Parathyroid adenoma (tissue), 2 donors: Measurements from ENCODE around the gene SUDS3.

ENCODE experiments used
- H2AFZ ChIP-seq: fragments of 300-600 bp; sonication (generic); one replicate; pipeline ENCODE4 v1.7.0; 2017; ENCODE audit warnings: antibody characterized with exemption, mild to moderate bottlenecking
- H3K27ac ChIP-seq: fragments of 300-600 bp; sonication (generic); one replicate; pipeline ENCODE4 v1.7.0; 2017
- H3K27me3 ChIP-seq: fragments of 300-600 bp; sonication (generic); one replicate; pipeline ENCODE4 v1.7.0; 2017; ENCODE audit warnings: low read length; ENCODE audit not compliant: control insufficient read depth, insufficient read depth
- H3K36me3 ChIP-seq: fragments of 300-600 bp; sonication (generic); one replicate; pipeline ENCODE4 v1.7.0; 2017; ENCODE audit warnings: low read length; ENCODE audit not compliant: control insufficient read depth, insufficient read depth
- H3K4me1 ChIP-seq: fragments of 300-600 bp; sonication (generic); one replicate; pipeline ENCODE4 v1.7.0; 2017; ENCODE audit warnings: control low read depth
- H3K4me2 ChIP-seq: fragments of 300-600 bp; sonication (generic); one replicate; pipeline ENCODE4 v1.7.0; 2017; ENCODE audit warnings: low read length
- H3K4me3 ChIP-seq: fragments of 300-600 bp; sonication (generic); one replicate; pipeline ENCODE4 v1.7.0; 2017; ENCODE audit warnings: low read depth, low read length
- H3K79me2 ChIP-seq: fragments of 300-600 bp; sonication (generic); one replicate; pipeline ENCODE4 v1.7.0; 2017; ENCODE audit warnings: control low read depth
- H3K9ac ChIP-seq: fragments of 300-600 bp; sonication (generic); one replicate; pipeline ENCODE4 v1.7.0; 2017; ENCODE audit warnings: mild to moderate bottlenecking
- H3K9me3 ChIP-seq: fragments of 300-600 bp; sonication (generic); one replicate; pipeline ENCODE4 v1.7.0; 2017; ENCODE audit warnings: low read length; ENCODE audit not compliant: control insufficient read depth
- TF ChIP-seq, protein P1 (sequence below): fragments of 300-600 bp; sonication (generic); IDR thresholded peaks from one replicate; pipeline ENCODE4 v1.7.0; 2017; ENCODE audit warnings: antibody characterized with exemption, mild to moderate bottlenecking
- donor health status: primary hyperparathyroidism.

Gene SUDS3

DNA sequence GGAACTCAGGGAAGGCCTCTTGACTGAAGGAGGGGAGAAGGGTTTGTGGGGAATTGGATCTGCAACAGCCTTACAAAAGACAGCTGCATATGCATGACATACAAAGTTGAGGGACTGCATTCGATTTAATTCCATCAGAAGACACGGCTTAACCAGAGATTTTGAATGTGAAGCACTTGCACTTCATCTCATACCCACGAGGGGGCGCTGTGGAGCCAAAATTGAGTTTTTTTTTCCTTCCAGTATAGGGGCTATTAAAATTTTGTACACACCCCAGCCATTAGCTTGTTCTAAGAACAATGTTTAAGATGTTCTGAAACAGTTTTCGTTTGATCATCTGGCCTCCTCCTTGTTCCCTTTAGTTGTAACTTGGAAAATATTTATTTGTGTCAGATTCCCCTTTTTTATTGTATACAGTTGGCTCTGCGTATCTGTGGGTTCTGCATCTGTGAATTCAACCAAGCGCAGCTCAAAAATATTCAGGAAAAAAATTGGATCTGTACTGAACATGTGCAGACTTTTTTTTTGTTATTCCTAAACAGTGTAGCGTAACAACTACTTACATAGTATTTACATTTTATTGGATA, 1.6 kb downstream of the SUDS3 start:
- Histone ChIP-seq H2AFZ (peak overlapping the region; percentile 7), H3K36me3 (no peaks in the 10 kb centered on the region), H3K27ac (peak overlapping the region; percentile 94), H3K4me2 (peak overlapping the region; percentile 98), H3K27me3 (no peaks in the 10 kb centered on the region), H3K4me1 (peaks cover 7% of the 10 kb centered on the region), H3K9me3 (no peaks in the 10 kb centered on the region), H3K79me2 (peaks cover 11% of the 10 kb centered on the region), H3K4me3 (peak overlapping the region; percentile 86), H3K9ac (no peak overlapping the region)
- TF ChIP-seq, protein P1, sequence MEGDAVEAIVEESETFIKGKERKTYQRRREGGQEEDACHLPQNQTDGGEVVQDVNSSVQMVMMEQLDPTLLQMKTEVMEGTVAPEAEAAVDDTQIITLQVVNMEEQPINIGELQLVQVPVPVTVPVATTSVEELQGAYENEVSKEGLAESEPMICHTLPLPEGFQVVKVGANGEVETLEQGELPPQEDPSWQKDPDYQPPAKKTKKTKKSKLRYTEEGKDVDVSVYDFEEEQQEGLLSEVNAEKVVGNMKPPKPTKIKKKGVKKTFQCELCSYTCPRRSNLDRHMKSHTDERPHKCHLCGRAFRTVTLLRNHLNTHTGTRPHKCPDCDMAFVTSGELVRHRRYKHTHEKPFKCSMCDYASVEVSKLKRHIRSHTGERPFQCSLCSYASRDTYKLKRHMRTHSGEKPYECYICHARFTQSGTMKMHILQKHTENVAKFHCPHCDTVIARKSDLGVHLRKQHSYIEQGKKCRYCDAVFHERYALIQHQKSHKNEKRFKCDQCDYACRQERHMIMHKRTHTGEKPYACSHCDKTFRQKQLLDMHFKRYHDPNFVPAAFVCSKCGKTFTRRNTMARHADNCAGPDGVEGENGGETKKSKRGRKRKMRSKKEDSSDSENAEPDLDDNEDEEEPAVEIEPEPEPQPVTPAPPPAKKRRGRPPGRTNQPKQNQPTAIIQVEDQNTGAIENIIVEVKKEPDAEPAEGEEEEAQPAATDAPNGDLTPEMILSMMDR, result peak; percentile 98

DNA sequence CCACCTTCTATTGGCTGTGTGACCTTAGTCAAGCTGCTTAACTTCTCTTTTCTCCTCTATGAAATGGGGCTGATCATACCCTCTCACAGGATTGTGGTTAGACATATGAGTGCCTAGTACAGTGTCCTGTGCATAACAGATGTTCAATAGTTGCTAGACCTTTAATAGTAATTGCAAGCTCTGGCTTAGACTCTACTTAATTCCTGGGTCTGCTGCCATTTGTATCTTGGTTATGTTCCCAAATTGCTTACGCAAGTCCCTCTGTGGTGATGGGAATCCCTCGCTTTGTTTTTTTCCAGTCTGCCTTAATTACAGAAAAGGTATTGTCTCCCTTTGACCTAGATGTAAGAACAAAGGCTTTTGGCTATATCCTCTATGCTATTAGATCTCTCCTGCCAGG, 15.1 kb downstream of the SUDS3 start:
- no peaks in the 10 kb centered on the region for H3K36me3 ChIP-seq

DNA sequence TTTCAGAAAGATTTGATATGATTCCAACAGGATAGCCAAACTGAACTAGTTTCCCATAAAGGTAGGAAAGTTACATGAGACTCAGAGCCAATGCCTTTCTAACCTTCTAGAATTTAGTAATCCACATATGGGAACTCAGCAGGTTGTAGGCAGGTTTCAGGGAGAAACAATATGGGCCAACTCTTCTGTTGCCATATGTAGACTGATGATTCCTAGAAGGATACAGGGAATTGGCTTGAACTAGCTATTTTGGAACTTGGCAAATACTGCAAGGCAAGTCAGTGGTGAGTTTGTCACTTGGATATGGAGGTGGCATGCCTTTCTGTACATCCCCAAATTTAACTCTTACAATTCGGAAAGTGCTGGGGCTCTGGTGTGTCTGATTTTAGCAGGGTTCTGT, 15.5 kb downstream of the SUDS3 start:
- H3K36me3 ChIP-seq, result no peaks in the 10 kb centered on the region
- no peaks in the 10 kb centered on the region for H3K4me1 ChIP-seq
- H3K27ac ChIP-seq, result no peak overlapping the region
- H2AFZ ChIP-seq, result no peak overlapping the region
- H3K4me2 ChIP-seq, result no peak overlapping the region
- H3K79me2 ChIP-seq, result peaks cover 11% of the 10 kb centered on the region
- no peaks in the 10 kb centered on the region for H3K9me3 ChIP-seq
- H3K27me3 ChIP-seq, result no peaks in the 10 kb centered on the region
- TF ChIP-seq, protein P1, result no peak
- no peak overlapping the region for H3K4me3 ChIP-seq
- no peak overlapping the region for H3K9ac ChIP-seq

More for the DNA sequence above, 15.1 kb downstream of the SUDS3 start:
- Histone ChIP-seq H3K4me1 (no peaks in the 10 kb centered on the region), H3K9me3 (no peaks in the 10 kb centered on the region), H2AFZ (no peak overlapping the region), H3K79me2 (peaks cover 11% of the 10 kb centered on the region), H3K27ac (no peak overlapping the region), H3K4me2 (no peak overlapping the region), H3K4me3 (no peak overlapping the region), H3K9ac (no peak overlapping the region), H3K27me3 (no peaks in the 10 kb centered on the region)
- TF ChIP-seq, protein P1, result no peak

DNA sequence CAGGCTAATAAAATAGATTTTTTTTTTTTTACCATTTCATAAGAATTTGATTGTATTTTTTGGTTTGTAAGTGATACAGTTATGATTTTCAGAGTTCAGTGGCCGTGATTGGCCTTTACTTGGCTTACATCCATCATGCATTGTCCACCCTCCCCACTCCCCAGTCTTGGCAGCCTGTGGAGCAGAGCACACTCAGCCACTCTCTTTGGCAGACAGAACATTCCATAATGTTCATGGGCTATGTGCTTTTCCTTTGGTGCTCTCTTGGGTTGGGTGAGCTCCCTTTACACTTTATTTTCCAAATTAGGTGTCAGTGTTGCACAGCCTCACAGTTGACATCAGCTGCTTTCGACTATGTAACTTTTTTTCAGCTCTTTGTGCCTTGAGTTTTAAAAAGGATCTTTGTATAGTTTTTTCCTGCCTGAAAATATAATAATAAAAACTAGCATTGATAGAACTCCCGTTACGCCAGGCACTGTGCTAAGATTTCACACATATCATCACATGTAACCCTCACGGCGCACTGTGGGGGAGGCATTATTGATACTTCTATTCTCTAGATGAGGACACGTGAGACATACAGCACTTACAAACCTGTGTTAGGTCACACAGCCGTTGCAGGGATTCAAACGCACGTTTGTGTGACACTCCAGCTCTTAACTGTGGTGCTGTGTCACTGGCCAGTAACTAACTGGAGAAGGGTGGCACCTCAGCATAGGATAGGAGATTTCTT, 21.5 kb downstream of the SUDS3 start:
- Histone ChIP-seq H3K9ac (no peak overlapping the region), H3K27me3 (no peaks in the 10 kb centered on the region), H2AFZ (no peak overlapping the region), H3K27ac (no peak overlapping the region), H3K79me2 (peaks cover 5% of the 10 kb centered on the region), H3K4me3 (no peak overlapping the region), H3K4me2 (no peak overlapping the region), H3K36me3 (no peaks in the 10 kb centered on the region), H3K9me3 (no peaks in the 10 kb centered on the region), H3K4me1 (no peaks in the 10 kb centered on the region)
- TF ChIP-seq, protein P1, result no peak

DNA sequence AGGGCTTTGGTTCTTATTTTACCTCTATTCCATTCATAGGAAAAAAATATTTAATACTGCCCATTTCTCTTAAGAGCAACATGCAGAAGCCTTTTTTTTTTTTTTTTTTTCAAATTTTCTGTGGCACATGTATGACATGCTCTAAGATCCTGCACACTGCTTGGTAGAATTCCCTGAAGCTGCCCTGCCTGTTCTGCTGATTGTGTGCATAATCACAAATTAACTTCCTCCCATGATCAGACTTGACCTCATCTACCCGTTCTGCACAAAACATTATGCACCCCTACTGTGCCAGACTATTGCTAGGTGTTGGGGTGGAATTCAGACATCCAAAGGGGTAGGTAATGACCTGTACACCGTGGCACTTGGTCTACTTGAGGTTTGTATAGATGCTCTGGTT, 22.2 kb downstream of the SUDS3 start:
- Histone ChIP-seq H3K27me3 (no peaks in the 10 kb centered on the region), H3K27ac (no peak overlapping the region), H2AFZ (no peak overlapping the region), H3K79me2 (peaks cover 2% of the 10 kb centered on the region), H3K9ac (no peak overlapping the region), H3K36me3 (no peaks in the 10 kb centered on the region), H3K4me3 (no peak overlapping the region), H3K4me1 (no peaks in the 10 kb centered on the region), H3K9me3 (no peaks in the 10 kb centered on the region), H3K4me2 (no peak overlapping the region)
- TF ChIP-seq, protein P1, result no peak
